22Rv1 (cell line): ENCODE measurements around the gene TAF1.
A peak's percentile ranks its signal among the peaks of the same experiment; 100 is the strongest.
"Not testable (repeated sequence)": the region's sequence is repeated elsewhere in the genome, so short reads cannot be mapped to it uniquely, and the experiment has no call there.

ENCODE experiments used
- H3K27ac ChIP-seq: fragments of 450-650 bp; 2 replicates; pipeline ENCODE4 v1.5.1; 2017
- CTCF ChIP-seq: fragments of 450-650 bp; IDR thresholded peaks from 2 replicates; pipeline ENCODE4 v1.5.1; 2017; ENCODE audit warnings: mild to moderate bottlenecking
- ZFX ChIP-seq: fragments of 450-650 bp; IDR thresholded peaks from 2 replicates; pipeline ENCODE4 v1.6.1; 2017; ENCODE audit warnings: antibody characterized with exemption, borderline replicate concordance

The TAF1 gene

GRCh38 chrX:71365356-71365874 lies 742 bp upstream of the TAF1 start:
- TF ChIP-seq CTCF = no peak
- TF ChIP-seq ZFX = no peak
- H3K27ac ChIP-seq = peak overlapping the region; percentile 85

- peak overlapping the region; percentile 85 for H3K27ac ChIP-seq
- no peak for TF ChIP-seq ZFX
- TF ChIP-seq CTCF = no peak
Measured at GRCh38 chrX:71366674-71367256, 608 bp downstream of the TAF1 start.

- H3K27ac ChIP-seq = 0 out of 2 replicates have a peak overlapping the region, but pooled peaks have one; percentile 85
Measured at GRCh38 chrX:71367396-71367795, 1.2 kb downstream of the TAF1 start.

DNA sequence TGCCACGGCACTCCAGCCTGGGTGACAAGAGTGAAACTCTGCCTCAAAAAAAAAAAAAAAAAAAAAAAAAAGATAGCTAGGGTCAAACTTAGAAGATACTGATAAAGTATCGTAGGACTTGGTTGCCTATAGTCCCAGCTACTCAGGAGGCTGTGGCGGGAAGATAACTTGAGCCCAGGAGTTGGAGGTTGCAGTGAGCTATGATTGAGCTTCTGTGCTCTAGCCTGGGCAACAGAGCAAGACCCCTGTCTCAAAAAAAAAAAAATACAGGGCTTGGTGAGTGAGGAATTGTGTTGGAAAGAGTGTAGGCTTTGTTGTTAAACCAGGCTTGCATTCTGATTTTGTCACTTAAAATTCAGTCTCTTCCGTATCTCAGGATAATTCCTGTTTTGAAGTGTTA lies 6.2 kb downstream of the TAF1 start:
- H3K27ac ChIP-seq = no peak overlapping the region
- no peak for TF ChIP-seq CTCF
- TF ChIP-seq ZFX = no peak

More at GRCh38 chrX:71367396-71367795, 1.2 kb downstream of the TAF1 start:
- TF ChIP-seq CTCF (no peak), ZFX (no peak)

DNA sequence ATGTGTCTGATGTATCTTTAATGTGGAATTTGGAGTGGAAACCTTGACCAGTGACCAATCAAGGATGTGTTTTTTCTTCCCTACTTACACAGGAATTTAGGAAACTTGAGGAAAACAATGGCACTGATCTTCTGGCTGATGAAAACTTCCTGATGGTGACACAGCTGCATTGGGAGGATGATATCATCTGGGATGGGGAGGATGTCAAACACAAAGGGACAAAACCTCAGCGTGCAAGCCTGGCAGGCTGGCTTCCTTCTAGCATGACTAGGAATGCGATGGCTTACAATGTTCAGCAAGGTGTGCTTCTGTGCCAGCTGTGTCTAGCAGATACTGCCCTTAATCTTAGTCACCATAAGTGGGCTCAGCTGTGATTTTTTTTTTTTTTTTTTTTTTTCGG lies 12.6 kb downstream of the TAF1 start:
- no peak overlapping the region for H3K27ac ChIP-seq
- no peak for TF ChIP-seq CTCF
- TF ChIP-seq ZFX = no peak

DNA sequence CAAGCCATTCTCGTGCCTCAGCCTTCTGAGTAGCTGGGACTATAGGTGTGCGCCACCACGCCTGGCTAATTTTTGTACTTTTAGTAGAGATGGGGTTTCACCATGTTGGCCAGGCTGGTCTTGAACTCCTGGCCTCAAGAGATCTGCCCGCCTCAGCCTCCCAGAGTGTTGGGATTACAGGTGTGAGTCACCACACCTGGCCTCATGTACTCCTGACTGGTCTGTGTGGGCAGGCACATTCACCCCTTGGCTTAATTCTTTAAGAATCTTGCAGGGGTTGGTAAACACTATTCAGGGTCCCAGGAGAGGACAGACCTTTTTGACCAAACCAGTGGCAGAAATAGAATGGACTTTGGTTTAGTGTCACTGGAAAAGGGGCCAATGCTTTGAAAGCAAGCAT lies 25.6 kb downstream of the TAF1 start:
- not testable (repeated sequence) for H3K27ac ChIP-seq

DNA sequence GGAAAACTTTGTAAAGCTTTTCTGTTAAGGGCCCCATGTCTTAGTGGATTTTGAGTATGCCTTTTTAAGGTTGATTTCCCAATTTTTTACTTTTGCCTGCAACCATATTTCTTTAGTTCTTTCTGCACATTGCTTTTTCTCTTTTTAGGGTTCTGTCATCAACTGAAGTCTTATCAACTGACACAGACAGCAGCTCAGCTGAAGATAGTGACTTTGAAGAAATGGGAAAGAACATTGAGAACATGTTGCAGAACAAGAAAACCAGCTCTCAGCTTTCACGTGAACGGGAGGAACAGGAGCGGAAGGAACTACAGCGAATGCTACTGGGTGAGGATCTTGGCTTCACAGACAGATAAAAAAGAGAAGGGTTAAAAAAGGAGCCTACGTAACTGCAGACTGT lies 27.8 kb downstream of the TAF1 start:
- TF ChIP-seq CTCF (no peak), ZFX (no peak)
- no peak overlapping the region for H3K27ac ChIP-seq

- H3K27ac ChIP-seq = no peak overlapping the region
- no peak for TF ChIP-seq CTCF
- no peak for TF ChIP-seq ZFX
Measured at GRCh38 chrX:71396576-71396975, 30.4 kb downstream of the TAF1 start.
